Vagina (tissue), 2 donors: ENCODE measurements around the gene B4GALT5.

ENCODE experiments used
- CTCF ChIP-seq, 3 experiments: fragments of 450-650 bp in 2 of 3; fragments of 200-600 bp in 1 of 3; sonication (generic) in 1 of 3; IDR thresholded peaks; one replicate each; pipeline ENCODE4 v1.5.1; 2017 to 2019; ENCODE audit warnings: antibody characterized with exemption in 3 of 3, mild to moderate bottlenecking in 2 of 3, moderate library complexity in 2 of 3
- POLR2A ChIP-seq, 2 donors: fragments of 450-650 bp; IDR thresholded peaks; one replicate each; pipeline ENCODE4 v1.6.1; 2017; ENCODE audit warnings: antibody characterized with exemption in 2 of 2, mild to moderate bottlenecking in 2 of 2, moderate library complexity in 2 of 2

GRCh38 chr20:49624317-49624716, 89.4 kb downstream of the B4GALT5 start:
- no peak for TF ChIP-seq CTCF (IDR thresholded peaks at IDR 0.05)
- TF ChIP-seq POLR2A (IDR thresholded peaks at IDR 0.05) = no peak
